BJ (cell line): Measurements from ENCODE around the gene ACSF2. TPM values are rescaled to one million over a fixed set of nuclear protein-coding genes. Genes with fewer than 3 reads are reported as not detected.

Source experiments
- CTCF ChIA-PET: fragments of 350-600 bp; formaldehyde crosslinking; extraction: SDS; loops from one replicate; lab custom pipeline; 2021; ENCODE audit warnings: antibody characterized with exemption, inconsistent platforms; lab: Yijun Ruan, JAX
- POLR2A ChIA-PET: fragments of 300-600 bp; sonication (Branson Sonifier 250); formaldehyde crosslinking; extraction: SDS; loops from one replicate; lab custom pipeline; 2021; ENCODE audit warnings: antibody characterized with exemption; lab: Charles Lee
- DNase-seq: peaks from one replicate; pipeline ENCODE4 v3.0.0-alpha.2; 2011; ENCODE audit warnings: low read depth
- H3K27me3 ChIP-seq: 2 replicates; pipeline ENCODE4 v1.6.0; 2011; ENCODE audit warnings: low read length; ENCODE audit not compliant: control insufficient read depth, insufficient read depth
- H3K36me3 ChIP-seq: 2 replicates; pipeline ENCODE4 v1.5.1; 2011; ENCODE audit warnings: low read length; ENCODE audit not compliant: control insufficient read depth, insufficient read depth
- H3K4me3 ChIP-seq: 2 replicates; pipeline ENCODE4 v1.5.1; 2011; ENCODE audit warnings: low read depth, mild to moderate bottlenecking, control low read depth, low read length
- CTCF ChIP-seq: IDR thresholded peaks from 2 replicates; pipeline ENCODE4 v1.5.1; 2011; ENCODE audit warnings: low read depth, mild to moderate bottlenecking, control low read depth, inconsistent platforms, low read length, moderate library complexity; ENCODE audit not compliant: insufficient read depth
- polyA plus RNA-seq: library from polyadenylated mRNA; depleted of rRNA; stranded (reverse); fragments of >200 nt; gene quantifications from 2 replicates; pipeline ENCODE4 v1.2.3, GENCODE V29; 2011

The ACSF2 gene
- polyA plus RNA-seq, 1 experiment = 25.4 TPM

GRCh38 chr17:50421308-50422051, 4.5 kb upstream of the ACSF2 start:
- no peak for DNase-seq
- TF ChIP-seq CTCF = no peak
- H3K36me3 ChIP-seq = no peaks in the 10 kb centered on the region
- no peak overlapping the region for H3K4me3 ChIP-seq
- ChIA-PET CTCF (interaction anchor here (1.1 to 3.6 kb wide), 2 partner anchors 24 to 58 kb away, joined by 3 to 19 read pairs; partner anchors contain the start of gene LRRC59), POLR2A (no interaction called here)
- no peaks in the 10 kb centered on the region for H3K27me3 ChIP-seq

- TF ChIP-seq CTCF = no peak
- ChIA-PET POLR2A (no interaction called here), CTCF (interaction anchor here (0.6 to 3.6 kb wide), 3 partner anchors 25 to 57 kb away, joined by 3 to 19 read pairs (median 3); partner anchors contain the start of gene LRRC59)
- no peak for DNase-seq
- no peaks in the 10 kb centered on the region for H3K27me3 ChIP-seq
- H3K4me3 ChIP-seq = no peak overlapping the region
- no peaks in the 10 kb centered on the region for H3K36me3 ChIP-seq
Measured at GRCh38 chr17:50422738-50423137, 3.3 kb upstream of the ACSF2 start.

- TF ChIP-seq CTCF = no peak
- H3K36me3 ChIP-seq = no peaks in the 10 kb centered on the region
- POLR2A ChIA-PET = no interaction called here
- H3K27me3 ChIP-seq = no peaks in the 10 kb centered on the region
- H3K4me3 ChIP-seq = no peak overlapping the region
- peak; percentile 44 for DNase-seq
- CTCF ChIA-PET = interaction anchor here (1.0 to 1.1 kb wide), 2 partner anchors 26 to 59 kb away, joined by 3 read pairs; partner anchors contain the start of gene LRRC59
Measured at GRCh38 chr17:50423553-50424159, 2.4 kb upstream of the ACSF2 start.

GRCh38 chr17:50424246-50424995, 1.6 kb upstream of the ACSF2 start:
- CTCF ChIA-PET = interaction anchor here (1.0 to 1.1 kb wide), 2 partner anchors 27 to 59 kb away, joined by 3 read pairs; partner anchors contain the start of gene LRRC59
- no peak overlapping the region for H3K4me3 ChIP-seq
- no peaks in the 10 kb centered on the region for H3K27me3 ChIP-seq
- no peaks in the 10 kb centered on the region for H3K36me3 ChIP-seq
- no peak for TF ChIP-seq CTCF
- DNase-seq = no peak
- POLR2A ChIA-PET = no interaction called here
